ENCODE results near the gene MAGED2.

DNA sequence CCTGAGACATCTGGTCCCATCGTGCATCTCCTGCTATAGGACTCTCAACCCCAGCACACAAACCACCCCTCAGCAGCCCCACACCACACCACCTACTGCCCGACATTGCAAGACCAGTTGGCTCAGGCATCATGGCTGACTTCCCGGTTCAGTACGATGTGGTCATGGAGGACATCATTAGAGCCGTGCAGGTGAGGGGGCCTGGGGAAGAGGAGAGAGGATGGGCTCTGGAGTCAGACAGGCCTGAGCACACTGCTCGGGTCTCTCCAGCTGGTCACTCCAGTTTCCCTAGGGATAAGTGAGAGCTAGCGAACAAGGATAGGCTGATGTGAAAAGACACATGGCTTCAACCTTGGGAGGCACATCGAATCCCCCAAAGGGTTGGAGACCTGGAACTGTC lies 17.2 kb downstream of the MAGED2 start:
- TF ChIP-seq EP300 (IDR thresholded peaks at IDR 0.05): no peak
- TF ChIP-seq CTCF (IDR thresholded peaks at IDR 0.05): no peak
- TF ChIP-seq POLR2AphosphoS5 (IDR thresholded peaks at IDR 0.05): no peak

All from suprapubic skin (tissue), 4 donors.